PC-9 (cell line): Measurements from ENCODE around the gene MAST4. TPM values are rescaled to one million over a fixed set of nuclear protein-coding genes. Genes with fewer than 3 reads are reported as not detected.

Source experiments
- BruUV-seq: library from RNA; stranded (reverse); fragments of 400-500 nt; replicated peaks from 2 replicates; lab custom pipeline; 2021; lab: Mats Ljungman, UMichigan
- CTCF ChIA-PET: fragments of 300-600 bp; sonication (Branson Sonifier 250); formaldehyde crosslinking; loops from one replicate; lab custom pipeline; 2022; ENCODE audit warnings: antibody characterized with exemption; lab: Charles Lee
- POLR2A ChIA-PET: fragments of 300-600 bp; sonication (Branson Sonifier 250); formaldehyde crosslinking; loops from one replicate; lab custom pipeline; 2022; ENCODE audit warnings: antibody characterized with exemption; ENCODE audit not compliant: unreplicated experiment; lab: Charles Lee
- DNase-seq, 2 experiments: peaks; one replicate each; pipeline versions ENCODE4 v3.0.0 to v3.0.0-alpha.2; 2015 to 2022; ENCODE audit warnings: mixed read lengths in 1 of 2
- H2AFZ ChIP-seq: fragments of 200-600 bp; sonication (generic); 2 replicates; pipeline ENCODE4 v1.8.1; 2017; ENCODE audit warnings: antibody characterized with exemption
- H3F3A ChIP-seq: fragments of 200-600 bp; sonication (generic); 2 replicates; pipeline ENCODE4 v1.8.1; 2017; ENCODE audit warnings: antibody characterized with exemption, mild to moderate bottlenecking, low read depth; ENCODE audit not compliant: insufficient read depth
- H3K27ac ChIP-seq: fragments of 200-600 bp; sonication (generic); 2 replicates; pipeline ENCODE4 v1.6.1; 2016; ENCODE audit warnings: mixed run types
- H3K27me3 ChIP-seq: fragments of 200-600 bp; sonication (generic); 2 replicates; pipeline ENCODE4 v1.6.1; 2016; ENCODE audit warnings: low read depth, mixed run types; ENCODE audit not compliant: insufficient read depth
- H3K36me3 ChIP-seq: fragments of 200-600 bp; sonication (generic); 2 replicates; pipeline ENCODE4 v1.6.1; 2016; ENCODE audit warnings: low read depth, mixed run types
- H3K4me1 ChIP-seq: fragments of 200-600 bp; sonication (generic); replicated peaks from 2 replicates; pipeline ENCODE4 v1.6.1; 2016; ENCODE audit warnings: mixed run types; ENCODE audit not compliant: insufficient read depth
- H3K4me2 ChIP-seq: fragments of 200-600 bp; sonication (generic); 2 replicates; pipeline ENCODE4 v1.6.1; 2017; ENCODE audit warnings: mixed run types
- H3K4me3 ChIP-seq: fragments of 200-600 bp; sonication (generic); 2 replicates; pipeline ENCODE4 v1.6.1; 2016; ENCODE audit warnings: mixed run types
- H3K79me2 ChIP-seq: fragments of 200-600 bp; sonication (generic); 2 replicates; pipeline ENCODE4 v1.6.1; 2017; ENCODE audit warnings: low read depth, mixed run types
- H3K9me2 ChIP-seq: fragments of 200-600 bp; sonication (generic); 2 replicates; pipeline ENCODE4 v1.8.1; 2017; ENCODE audit warnings: mild to moderate bottlenecking; ENCODE audit not compliant: insufficient read depth
- H3K9me3 ChIP-seq: fragments of 200-600 bp; sonication (generic); 2 replicates; pipeline ENCODE4 v1.8.1; 2016; ENCODE audit warnings: low read depth; ENCODE audit not compliant: insufficient read depth
- H4K20me1 ChIP-seq: fragments of 200-600 bp; sonication (generic); 2 replicates; pipeline ENCODE4 v1.8.1; 2017; ENCODE audit not compliant: insufficient read depth
- EZH2 ChIP-seq: fragments of 200-600 bp; sonication (generic); IDR thresholded peaks from 2 replicates; pipeline ENCODE4 v1.8.0; 2017; ENCODE audit warnings: antibody characterized with exemption, low read depth
- intact Hi-C: fragments of 100-400 bp; cut with micrococcal nuclease; formaldehyde crosslinking; loops from one replicate; pipeline ENCODE4 v1.10.0; 2022; ENCODE audit not compliant: unreplicated experiment
- total RNA-seq: library from RNA; stranded (reverse); gene quantifications from 2 replicates; pipeline ENCODE4 v1.2.3, GENCODE V29; 2021
- TF ChIP-seq, protein P1 (sequence below): fragments of 200-600 bp; sonication (generic); conservative IDR thresholded peaks from 2 replicates; pipeline ENCODE4 v1.6.1; 2017; ENCODE audit warnings: mixed run types, antibody characterized with exemption, mild to moderate bottlenecking, moderate library complexity

MAST4 gene
- total RNA-seq, 1 experiment from 2014 or later, result 19.3 TPM

DNA sequence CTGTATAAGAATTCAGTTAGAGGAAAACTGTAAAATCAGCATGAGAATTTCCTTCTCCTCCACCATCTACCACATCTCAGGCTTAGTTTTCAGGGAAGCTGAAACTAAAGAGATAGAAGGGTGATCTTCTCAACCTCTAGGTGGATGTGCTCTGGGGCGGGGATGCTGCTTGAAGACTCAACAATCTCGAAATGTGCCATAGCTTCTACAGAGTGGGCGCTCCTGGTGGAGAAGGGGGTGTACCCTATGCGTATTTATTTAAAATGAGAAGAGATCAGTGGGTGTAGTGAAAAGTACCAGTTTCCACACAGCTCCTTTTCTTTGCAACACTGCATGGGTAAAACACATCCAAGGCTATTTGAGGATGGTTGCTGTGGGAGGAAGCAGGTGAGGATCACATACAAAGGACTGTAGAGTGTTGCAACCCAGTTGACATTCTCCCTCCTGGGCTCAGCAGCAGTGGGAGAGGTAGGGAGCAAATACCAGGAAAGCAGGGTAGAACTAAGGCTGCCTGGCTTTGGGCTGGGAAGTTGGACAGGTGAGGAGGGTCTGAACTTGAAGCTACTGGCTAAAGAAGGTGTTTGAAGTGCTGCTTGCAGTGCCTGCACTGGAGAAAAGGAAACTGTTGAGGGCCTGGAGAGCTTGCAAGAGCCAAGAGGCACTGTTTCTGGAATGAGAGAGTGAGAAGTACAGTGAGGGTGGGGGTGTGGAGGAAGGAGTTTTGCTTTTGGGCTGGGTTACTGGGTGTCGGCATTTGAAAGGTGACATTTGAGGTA is 73.1 kb downstream of the MAST4 start:
- H4K20me1 ChIP-seq, result peaks cover 6% of the 10 kb centered on the region; the same call in 1 of the 2 replicates
- intact Hi-C loops, result no loop called here
- TF ChIP-seq, protein P1, sequence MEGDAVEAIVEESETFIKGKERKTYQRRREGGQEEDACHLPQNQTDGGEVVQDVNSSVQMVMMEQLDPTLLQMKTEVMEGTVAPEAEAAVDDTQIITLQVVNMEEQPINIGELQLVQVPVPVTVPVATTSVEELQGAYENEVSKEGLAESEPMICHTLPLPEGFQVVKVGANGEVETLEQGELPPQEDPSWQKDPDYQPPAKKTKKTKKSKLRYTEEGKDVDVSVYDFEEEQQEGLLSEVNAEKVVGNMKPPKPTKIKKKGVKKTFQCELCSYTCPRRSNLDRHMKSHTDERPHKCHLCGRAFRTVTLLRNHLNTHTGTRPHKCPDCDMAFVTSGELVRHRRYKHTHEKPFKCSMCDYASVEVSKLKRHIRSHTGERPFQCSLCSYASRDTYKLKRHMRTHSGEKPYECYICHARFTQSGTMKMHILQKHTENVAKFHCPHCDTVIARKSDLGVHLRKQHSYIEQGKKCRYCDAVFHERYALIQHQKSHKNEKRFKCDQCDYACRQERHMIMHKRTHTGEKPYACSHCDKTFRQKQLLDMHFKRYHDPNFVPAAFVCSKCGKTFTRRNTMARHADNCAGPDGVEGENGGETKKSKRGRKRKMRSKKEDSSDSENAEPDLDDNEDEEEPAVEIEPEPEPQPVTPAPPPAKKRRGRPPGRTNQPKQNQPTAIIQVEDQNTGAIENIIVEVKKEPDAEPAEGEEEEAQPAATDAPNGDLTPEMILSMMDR, result no peak
- TF ChIP-seq EZH2, result no peak
- no peaks in the 10 kb centered on the region for H3K4me1 ChIP-seq
- CTCF ChIA-PET, result no interaction called here
- H3K27me3 ChIP-seq, result peaks cover 22% of the 10 kb centered on the region
- H3K4me3 ChIP-seq, result no peak overlapping the region
- no peak overlapping the region for H3K4me2 ChIP-seq
- POLR2A ChIA-PET, result no interaction called here
- no TSS peak for BruUV-seq
- no peaks in the 10 kb centered on the region for H3K9me2 ChIP-seq
- no peak overlapping the region for H2AFZ ChIP-seq
- no peaks in the 10 kb centered on the region for H3K79me2 ChIP-seq
- H3K36me3 ChIP-seq, result no peaks in the 10 kb centered on the region
- DNase-seq, result no peak
- no peaks in the 10 kb centered on the region for H3F3A ChIP-seq
- H3K27ac ChIP-seq, result no peak overlapping the region
- no peaks in the 10 kb centered on the region for H3K9me3 ChIP-seq

DNA sequence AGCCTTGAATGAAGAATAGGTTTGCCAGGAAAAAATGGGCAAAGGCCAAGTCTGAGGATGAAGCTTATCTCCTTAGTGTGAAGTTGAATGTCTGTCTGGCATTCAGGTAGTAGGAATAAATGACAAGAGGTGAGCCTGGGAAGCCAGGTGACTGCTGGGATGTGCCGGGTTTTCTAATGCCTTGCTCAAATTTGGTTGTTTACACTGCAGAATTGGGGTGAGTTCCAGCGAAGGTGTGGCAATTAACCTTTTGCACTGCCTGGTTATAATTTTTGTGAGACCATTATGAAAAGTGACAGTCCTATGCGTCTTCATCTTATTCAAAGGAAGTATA is 73.6 kb downstream of the MAST4 start:
- intact Hi-C loops, result no loop called here
- no peak for DNase-seq
- H4K20me1 ChIP-seq, result peaks cover 6% of the 10 kb centered on the region; the same call in 1 of the 2 replicates
- POLR2A ChIA-PET, result no interaction called here
- H3K27me3 ChIP-seq, result peaks cover 22% of the 10 kb centered on the region
- CTCF ChIA-PET, result no interaction called here
- H3K4me2 ChIP-seq, result no peak overlapping the region
- H3K36me3 ChIP-seq, result no peaks in the 10 kb centered on the region
- TF ChIP-seq EZH2, result no peak
- TF ChIP-seq, protein P1, result no peak
- no peak overlapping the region for H3K4me3 ChIP-seq
- no TSS peak for BruUV-seq
- no peak overlapping the region for H3K27ac ChIP-seq
- H2AFZ ChIP-seq, result no peak overlapping the region
- no peaks in the 10 kb centered on the region for H3K79me2 ChIP-seq
- no peaks in the 10 kb centered on the region for H3K9me2 ChIP-seq
- H3K9me3 ChIP-seq, result no peaks in the 10 kb centered on the region
- H3F3A ChIP-seq, result no peaks in the 10 kb centered on the region
- no peaks in the 10 kb centered on the region for H3K4me1 ChIP-seq

DNA sequence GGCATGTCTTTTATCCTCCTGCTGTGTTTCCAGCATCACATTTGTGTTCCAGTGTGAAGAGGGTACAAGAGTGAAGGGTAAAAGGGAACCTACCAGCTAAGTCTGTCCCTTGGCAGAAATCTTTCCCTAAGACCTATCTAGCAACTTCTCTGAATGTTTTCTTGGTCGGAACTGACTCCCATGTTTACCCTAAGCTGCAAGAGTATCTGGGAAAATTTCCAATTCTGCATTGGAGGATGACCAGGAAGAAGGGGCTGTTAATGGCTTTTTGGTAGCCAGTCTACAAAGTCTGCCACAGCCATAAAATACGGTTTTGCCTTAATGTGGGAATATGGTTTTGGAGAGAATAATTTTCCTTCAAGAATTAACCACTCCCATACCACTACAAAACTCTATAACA is 75.1 kb downstream of the MAST4 start:
- peaks cover 6% of the 10 kb centered on the region; the same call in 1 of the 2 replicates for H4K20me1 ChIP-seq
- ChIA-PET POLR2A (no interaction called here), CTCF (no interaction called here)
- TF ChIP-seq, protein P1, result no peak
- TF ChIP-seq EZH2, result no peak
- no peaks in the 10 kb centered on the region for H3K9me3 ChIP-seq
- no peaks in the 10 kb centered on the region for H3K9me2 ChIP-seq
- DNase-seq, result no peak
- H3K27ac ChIP-seq, result no peak overlapping the region
- peaks cover 22% of the 10 kb centered on the region for H3K27me3 ChIP-seq
- H3K36me3 ChIP-seq, result no peaks in the 10 kb centered on the region
- intact Hi-C loops, result no loop called here
- H3K4me2 ChIP-seq, result no peak overlapping the region
- no peaks in the 10 kb centered on the region for H3F3A ChIP-seq
- no peaks in the 10 kb centered on the region for H3K79me2 ChIP-seq
- no peak overlapping the region for H2AFZ ChIP-seq
- H3K4me1 ChIP-seq, result no peaks in the 10 kb centered on the region
- no peak overlapping the region for H3K4me3 ChIP-seq
- BruUV-seq, result no TSS peak
